ENCODE data around the gene OGDH.
A peak's percentile ranks its signal among the peaks of the same experiment; 100 is the strongest.
"Not testable (repeated sequence)": the region's sequence is repeated elsewhere in the genome, so short reads cannot be mapped to it uniquely, and the experiment has no call there.

OGDH gene

DNA sequence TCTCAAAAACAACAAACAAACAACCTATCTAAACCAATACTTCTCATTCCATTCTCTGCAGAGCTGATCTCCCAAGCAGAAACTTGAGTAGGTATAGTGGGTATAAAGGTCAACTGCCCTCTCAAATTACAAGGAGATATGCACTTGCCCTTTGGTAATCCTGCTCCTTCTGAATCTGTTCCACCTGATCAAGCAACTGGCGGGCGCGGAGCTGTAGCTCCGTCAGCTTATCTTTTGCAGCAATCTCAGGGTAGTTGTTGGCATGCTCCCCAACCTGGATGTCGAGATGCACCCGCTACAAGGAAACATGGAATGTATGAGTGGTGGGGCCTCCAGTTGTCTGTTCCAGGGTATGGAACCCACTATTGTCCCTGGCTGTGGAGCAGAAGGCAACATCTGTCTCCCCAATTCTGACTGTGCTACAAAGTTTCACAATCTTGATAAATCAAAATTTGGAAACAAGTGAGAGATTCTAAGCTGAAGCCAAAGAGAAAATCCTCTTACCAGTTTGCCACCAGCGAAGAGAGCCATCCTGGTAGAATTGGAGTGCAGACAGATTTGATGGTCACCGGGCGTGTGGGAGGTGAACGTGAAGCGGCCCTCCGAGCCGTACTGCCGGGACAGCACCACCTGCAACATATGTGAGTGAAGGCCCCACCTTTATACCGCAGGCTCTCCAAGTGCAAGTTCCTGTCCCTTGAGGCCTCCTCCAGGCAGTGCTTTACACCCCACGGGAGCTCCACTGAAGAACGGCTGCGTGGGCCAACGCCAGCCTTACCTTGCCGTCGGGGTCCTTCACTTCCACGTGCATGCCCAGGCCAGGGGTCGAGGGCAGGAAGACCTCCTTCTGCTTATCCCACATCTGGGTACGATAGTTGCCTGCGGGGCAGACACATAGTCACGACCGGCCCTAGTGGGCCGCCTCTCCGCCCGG is 25.2 kb upstream of the OGDH start:
- DNase-seq (ENCODE audit: low read depth, low spot score): no peak

- peak; percentile 97 for DNase-seq (ENCODE audit: low read depth, low spot score)
These were observed 24.4 kb upstream of the OGDH start, which contains the start of gene TMED4 for GRCh38 chr7:44581879-44582603. TSS of gene TMED4 (minus strand) at chr7:44582231. CDS start at chr7:44582206, 25 bp downstream.

DNA sequence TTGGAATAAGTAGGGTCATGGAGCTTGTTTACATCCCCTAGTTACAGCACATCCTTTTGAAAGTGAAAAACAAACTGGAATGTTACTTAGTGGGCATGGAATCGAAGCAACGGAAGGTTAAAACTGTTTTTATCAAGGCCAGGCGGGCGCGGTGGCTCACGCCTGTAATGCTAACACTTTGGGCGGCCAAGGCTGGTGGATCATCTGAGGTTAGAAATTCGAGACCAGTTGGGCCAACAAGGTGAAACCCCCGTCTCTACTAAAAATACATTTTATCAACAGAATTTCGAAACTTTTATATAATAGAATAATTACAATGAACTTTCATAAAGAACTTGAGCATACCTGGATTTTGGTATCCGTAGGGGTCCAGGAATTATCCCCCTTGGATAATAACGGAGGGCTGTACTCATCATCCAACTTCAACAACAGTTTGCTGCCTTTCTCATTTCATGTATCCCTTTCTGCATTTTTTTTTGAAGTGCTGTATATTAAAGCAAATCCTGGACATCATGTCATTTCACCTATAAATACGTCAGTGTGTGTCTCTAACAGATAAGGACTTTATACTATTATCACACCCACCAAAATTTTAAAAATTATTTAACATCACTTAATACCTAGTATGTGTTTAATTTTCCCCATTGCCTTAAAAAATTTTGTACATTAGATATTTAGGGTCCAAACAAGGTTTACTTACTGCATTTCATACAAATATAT is 23.1 kb upstream of the OGDH start:
- no peak for DNase-seq (ENCODE audit: low read depth, low spot score)

DNA sequence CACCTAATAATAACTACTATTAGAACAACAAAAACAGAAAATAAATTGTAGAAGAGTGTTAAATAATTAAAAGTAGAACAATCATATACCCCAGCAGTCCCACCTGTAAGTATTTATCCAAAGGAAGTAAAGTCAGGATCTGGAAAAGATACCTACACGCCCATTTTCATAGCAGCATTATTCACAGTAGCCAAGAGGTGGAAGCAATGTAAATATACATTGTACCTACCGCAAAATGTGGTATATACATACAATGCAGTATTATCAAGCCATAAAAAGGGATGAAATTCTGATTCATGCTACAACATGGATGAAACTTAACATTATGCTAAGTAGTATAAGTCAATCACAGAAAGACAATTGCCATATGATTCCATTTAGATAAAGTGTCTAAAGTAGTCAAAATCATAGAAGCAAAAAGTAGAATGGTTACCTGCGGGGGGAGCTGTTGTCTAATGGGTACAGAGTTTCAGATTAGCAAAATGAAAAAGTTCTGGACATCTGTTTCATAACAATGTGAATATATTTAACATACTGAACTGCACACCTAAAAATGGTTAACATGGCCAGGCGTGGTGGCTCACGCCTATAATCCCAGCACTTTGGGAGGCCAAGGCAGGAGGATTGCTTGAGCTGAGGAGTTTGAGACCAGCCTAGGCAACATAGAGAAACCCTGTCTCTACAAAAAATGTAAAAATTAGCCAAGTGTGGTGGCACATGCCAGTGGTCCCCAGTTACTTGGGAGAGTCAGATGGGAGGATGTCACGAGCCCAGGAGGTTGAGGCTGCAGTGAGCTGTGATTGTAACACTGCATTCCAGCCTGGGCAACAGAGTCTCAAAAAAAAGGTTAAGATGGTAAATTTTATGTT is 18.4 kb upstream of the OGDH start:
- no peak for DNase-seq (ENCODE audit: low read depth, low spot score)

DNA sequence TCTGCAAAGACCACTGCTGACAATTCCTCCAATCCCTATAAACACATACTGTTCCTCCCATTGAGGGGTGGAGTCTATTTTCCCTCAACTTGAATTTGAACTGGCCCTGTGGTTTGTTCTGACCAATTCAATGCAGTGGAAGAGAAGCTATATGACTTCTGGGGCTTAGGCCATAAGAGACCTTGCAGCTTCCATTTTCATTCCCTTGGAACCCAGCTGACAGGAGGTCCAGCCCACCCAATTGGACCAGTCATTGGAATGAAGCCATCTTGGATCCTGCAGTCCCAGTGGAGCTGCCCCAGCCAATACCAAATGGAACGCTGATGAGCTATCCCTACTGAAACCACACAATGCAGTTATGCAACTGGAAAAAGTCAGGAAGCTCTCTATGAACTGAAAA is 15.5 kb upstream of the OGDH start:
- no peak for DNase-seq (ENCODE audit: low read depth, low spot score)

DNA sequence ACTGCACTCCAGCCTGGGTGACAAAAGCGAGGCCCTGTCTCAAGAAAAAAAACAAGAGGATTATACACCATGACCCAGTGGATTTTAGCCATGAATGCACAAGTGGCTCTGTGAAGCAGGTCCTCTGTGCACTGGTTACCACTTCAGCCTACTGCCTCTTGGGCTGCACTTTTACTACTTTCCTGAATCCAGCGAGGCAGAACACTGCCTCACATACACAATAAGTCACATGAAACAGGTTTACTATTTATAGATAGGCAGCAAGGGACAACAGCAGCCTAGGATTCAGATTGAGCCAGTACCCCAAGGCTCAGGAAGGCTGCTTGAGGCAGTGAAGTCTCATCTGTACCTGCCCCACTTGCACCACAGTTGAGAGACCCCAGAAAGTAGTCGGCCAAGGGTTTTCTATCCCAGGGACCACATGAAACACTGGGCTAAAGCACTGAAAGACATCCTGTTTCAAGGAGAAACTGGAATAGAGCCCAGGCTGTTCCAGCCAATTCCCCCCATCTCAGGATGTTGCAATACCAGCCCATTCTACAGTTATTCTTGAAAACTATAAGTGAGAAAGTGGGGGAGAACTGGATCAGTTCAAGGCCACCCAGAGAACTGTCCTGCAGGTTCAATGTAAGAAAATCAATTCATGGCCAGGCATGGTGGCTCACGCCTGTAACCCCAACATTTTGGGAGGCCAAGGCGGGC is 10.3 kb upstream of the OGDH start:
- DNase-seq (ENCODE audit: low read depth, low spot score): no peak

- not testable (repeated sequence) for DNase-seq (ENCODE audit: low read depth, low spot score)
These were observed 9.2 kb upstream of the OGDH start for GRCh38 chr7:44597181-44597580.

GRCh38 chr7:44599222-44599621 is 7.2 kb upstream of the OGDH start:
- no peak for DNase-seq (ENCODE audit: low read depth, low spot score)

DNA sequence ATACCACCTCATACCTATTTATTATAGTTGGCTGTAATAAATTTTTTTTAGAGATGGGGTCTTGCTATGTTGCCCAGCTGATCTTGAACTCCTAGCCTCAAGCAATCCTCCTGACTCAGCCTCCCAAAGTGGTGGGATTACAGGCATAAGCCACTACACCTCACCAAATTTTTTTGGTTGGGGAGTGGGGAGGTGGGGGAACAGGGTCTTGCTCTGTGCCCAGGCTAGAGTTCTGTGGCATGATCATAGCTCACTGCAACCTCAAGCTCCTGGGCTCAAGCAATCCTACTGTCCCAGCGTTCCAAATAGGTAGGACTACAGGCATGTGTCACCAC is 3.9 kb upstream of the OGDH start:
- no peak for DNase-seq (ENCODE audit: low read depth, low spot score)

GRCh38 chr7:44603193-44603592 is 3.2 kb upstream of the OGDH start:
- DNase-seq (ENCODE audit: low read depth, low spot score): no peak

DNA sequence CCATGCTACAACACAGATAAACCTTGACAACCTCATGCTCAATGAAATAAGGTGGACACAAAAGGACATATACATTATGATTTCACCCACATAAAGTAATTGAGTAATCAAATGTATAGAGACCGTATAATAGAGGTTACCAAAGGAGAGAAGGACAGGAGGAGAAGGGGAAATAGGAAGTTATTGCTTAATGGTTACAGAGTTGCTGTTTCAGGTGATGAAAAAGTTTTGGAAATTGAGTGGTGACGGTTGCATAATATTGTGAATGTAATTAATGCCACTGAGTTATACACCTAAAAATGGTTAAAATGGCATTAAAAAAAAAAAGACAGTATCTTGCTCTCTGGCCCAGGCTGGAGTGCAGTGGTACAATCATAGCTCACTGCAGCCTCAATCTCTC is 1.5 kb upstream of the OGDH start:
- DNase-seq (ENCODE audit: low read depth, low spot score): no peak

- no peak for DNase-seq (ENCODE audit: low read depth, low spot score)
These were observed 978 bp downstream of the OGDH start for GRCh38 chr7:44607141-44608068.

- DNase-seq (ENCODE audit: low read depth, low spot score): no peak
These were observed 2.7 kb downstream of the OGDH start for GRCh38 chr7:44608916-44609648.

GRCh38 chr7:44609829-44610228 is 3.4 kb downstream of the OGDH start:
- no peak for DNase-seq (ENCODE audit: low read depth, low spot score)

DNA sequence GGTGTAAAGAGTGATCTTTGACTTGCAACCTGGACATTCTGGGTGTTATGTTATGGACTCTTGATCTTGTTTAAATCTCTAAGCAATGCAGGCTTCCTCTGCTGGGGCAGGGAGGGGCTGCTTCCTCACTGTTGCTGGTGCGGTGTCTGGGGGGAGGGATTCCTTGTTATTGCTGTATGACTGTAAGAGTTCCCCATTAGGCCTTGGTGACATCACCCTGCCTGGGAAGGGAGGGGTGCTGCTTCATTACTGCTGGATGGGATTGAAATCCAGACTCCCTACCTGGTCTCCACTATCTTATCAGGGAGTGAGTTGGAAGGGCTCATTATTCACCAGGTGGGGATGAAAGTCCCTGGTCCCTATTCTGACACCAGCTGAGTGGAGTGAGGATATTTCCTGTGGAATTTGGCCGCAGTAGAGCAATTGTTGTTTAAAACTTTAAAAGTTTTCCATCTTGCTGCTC is 8.8 kb downstream of the OGDH start:
- DNase-seq (ENCODE audit: low read depth, low spot score): no peak

GRCh38 chr7:44615793-44616192 is 9.4 kb downstream of the OGDH start:
- DNase-seq (ENCODE audit: low read depth, low spot score): no peak

DNA sequence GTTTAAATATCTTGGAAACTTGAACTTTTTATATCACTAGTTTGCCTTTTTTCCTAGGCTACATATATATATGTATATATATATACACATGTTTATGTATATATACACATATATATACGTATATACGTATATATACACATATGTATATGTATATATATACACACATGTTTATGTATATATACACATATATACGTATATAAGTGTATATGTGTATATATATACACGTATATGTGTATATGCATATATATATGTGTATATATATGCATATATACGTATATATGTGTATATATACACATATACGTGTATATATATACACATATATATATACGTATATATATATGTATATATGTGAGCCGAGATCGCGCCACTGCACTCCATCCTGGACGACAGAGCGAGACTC is 10.1 kb downstream of the OGDH start:
- no peak for DNase-seq (ENCODE audit: low read depth, low spot score)

GRCh38 chr7:44617225-44617890 is 10.9 kb downstream of the OGDH start:
- DNase-seq (ENCODE audit: low read depth, low spot score): no peak
